ENCODE data around the gene PPIB.
A peak's percentile ranks its signal among the peaks of the same experiment; 100 is the strongest.

Gene PPIB

GRCh38 chr15:64157599-64158125 lies 5.2 kb downstream of the PPIB start:
- no peak for DNase-seq

GRCh38 chr15:64156652-64157331 lies 6.0 kb downstream of the PPIB start:
- no peak for DNase-seq

GRCh38 chr15:64155802-64156651 lies 6.8 kb downstream of the PPIB start:
- no peak for DNase-seq

GRCh38 chr15:64153480-64154367 lies 9.1 kb downstream of the PPIB start:
- peak; percentile 80 for DNase-seq

GRCh38 chr15:64152507-64153387 lies 10.1 kb downstream of the PPIB start:
- DNase-seq, result no peak

GRCh38 chr15:64151727-64152506 lies 10.9 kb downstream of the PPIB start, which contains the start of gene SNX22:
SNX22 (plus strand) TSS chr15:64151731; CDS start chr15:64151776, 45 bp downstream.
- no peak for DNase-seq

GRCh38 chr15:64149893-64150578 lies 12.8 kb downstream of the PPIB start:
- DNase-seq, result no peak

- DNase-seq, result no peak
These were observed 13.4 kb downstream of the PPIB start for GRCh38 chr15:64149424-64149823.

- DNase-seq, result no peak
These were observed 14.2 kb downstream of the PPIB start for GRCh38 chr15:64148581-64148980.

GRCh38 chr15:64148168-64148567 lies 14.7 kb downstream of the PPIB start:
- no peak for DNase-seq

- DNase-seq, result no peak
These were observed 15.7 kb downstream of the PPIB start for GRCh38 chr15:64146885-64147681.

- DNase-seq, result no peak
These were observed 16.3 kb downstream of the PPIB start for GRCh38 chr15:64146520-64146884.

GRCh38 chr15:64146041-64146440 lies 16.8 kb downstream of the PPIB start:
- no peak for DNase-seq

GRCh38 chr15:64144565-64145281 lies 18.1 kb downstream of the PPIB start:
- no peak for DNase-seq

- DNase-seq, result no peak
These were observed 18.6 kb downstream of the PPIB start for GRCh38 chr15:64144192-64144564.

- no peak for DNase-seq
These were observed 19.5 kb downstream of the PPIB start for GRCh38 chr15:64143276-64143675.

- no peak for DNase-seq
These were observed 20.9 kb downstream of the PPIB start for GRCh38 chr15:64141798-64142512.

Measured in fibroblast of skin of abdomen (primary cell).